ENCODE measurements around the gene GFRAL.

DNA sequence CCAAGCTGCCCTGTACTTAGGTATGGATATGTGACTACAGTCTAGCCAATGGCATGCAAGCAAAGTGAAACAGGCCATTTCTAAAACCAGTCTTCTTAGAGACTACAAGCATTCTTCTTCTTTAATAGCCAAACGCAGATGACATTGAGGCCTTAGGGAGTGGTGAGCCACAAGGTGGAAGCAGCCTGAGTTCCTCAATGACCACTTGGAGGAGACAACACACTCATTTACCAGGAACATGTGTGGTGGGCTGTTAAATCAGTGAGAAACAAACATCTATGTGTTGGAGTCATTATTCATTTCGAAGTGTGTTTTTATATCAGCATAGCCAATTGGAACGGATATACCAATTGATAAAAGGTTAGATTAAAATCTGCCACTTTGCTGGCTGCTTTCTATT lies 122.0 kb downstream of the GFRAL start:
- TF ChIP-seq, protein P1, sequence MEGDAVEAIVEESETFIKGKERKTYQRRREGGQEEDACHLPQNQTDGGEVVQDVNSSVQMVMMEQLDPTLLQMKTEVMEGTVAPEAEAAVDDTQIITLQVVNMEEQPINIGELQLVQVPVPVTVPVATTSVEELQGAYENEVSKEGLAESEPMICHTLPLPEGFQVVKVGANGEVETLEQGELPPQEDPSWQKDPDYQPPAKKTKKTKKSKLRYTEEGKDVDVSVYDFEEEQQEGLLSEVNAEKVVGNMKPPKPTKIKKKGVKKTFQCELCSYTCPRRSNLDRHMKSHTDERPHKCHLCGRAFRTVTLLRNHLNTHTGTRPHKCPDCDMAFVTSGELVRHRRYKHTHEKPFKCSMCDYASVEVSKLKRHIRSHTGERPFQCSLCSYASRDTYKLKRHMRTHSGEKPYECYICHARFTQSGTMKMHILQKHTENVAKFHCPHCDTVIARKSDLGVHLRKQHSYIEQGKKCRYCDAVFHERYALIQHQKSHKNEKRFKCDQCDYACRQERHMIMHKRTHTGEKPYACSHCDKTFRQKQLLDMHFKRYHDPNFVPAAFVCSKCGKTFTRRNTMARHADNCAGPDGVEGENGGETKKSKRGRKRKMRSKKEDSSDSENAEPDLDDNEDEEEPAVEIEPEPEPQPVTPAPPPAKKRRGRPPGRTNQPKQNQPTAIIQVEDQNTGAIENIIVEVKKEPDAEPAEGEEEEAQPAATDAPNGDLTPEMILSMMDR (IDR thresholded peaks at IDR 0.05 in 2 of 3, conservative IDR thresholded peaks at IDR 0.05 in 1 of 3; ENCODE audit: borderline replicate concordance in 1 of 3, insufficient read depth in 1 of 3, low read depth in 2 of 3, low read length in 2 of 3) = peak; percentile 19 to 37 (median 25); a peak in 1 of 6 replicates
- peak; percentile 42; the same call in 1 of the 2 replicates for TF ChIP-seq RAD21 (IDR thresholded peaks at IDR 0.05; ENCODE audit: low read depth)
- TF ChIP-seq POLR2A (IDR thresholded peaks at IDR 0.05; ENCODE audit: borderline replicate concordance, extremely low read depth, insufficient read depth, insufficient read length) = no peak
- no peak for TF ChIP-seq EZH2 (IDR thresholded peaks at IDR 0.05)
- TF ChIP-seq, protein P2, sequence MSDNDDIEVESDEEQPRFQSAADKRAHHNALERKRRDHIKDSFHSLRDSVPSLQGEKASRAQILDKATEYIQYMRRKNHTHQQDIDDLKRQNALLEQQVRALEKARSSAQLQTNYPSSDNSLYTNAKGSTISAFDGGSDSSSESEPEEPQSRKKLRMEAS (IDR thresholded peaks at IDR 0.05) = no peak
- no peak for TF ChIP-seq TCF7L2 (IDR thresholded peaks at IDR 0.05; ENCODE audit: borderline replicate concordance, extremely low read depth, insufficient read depth, insufficient read length)
- no peak for TF ChIP-seq ZNF274 (IDR thresholded peaks at IDR 0.05; ENCODE audit: low read depth, low read length)
- TF ChIP-seq, protein P3, sequence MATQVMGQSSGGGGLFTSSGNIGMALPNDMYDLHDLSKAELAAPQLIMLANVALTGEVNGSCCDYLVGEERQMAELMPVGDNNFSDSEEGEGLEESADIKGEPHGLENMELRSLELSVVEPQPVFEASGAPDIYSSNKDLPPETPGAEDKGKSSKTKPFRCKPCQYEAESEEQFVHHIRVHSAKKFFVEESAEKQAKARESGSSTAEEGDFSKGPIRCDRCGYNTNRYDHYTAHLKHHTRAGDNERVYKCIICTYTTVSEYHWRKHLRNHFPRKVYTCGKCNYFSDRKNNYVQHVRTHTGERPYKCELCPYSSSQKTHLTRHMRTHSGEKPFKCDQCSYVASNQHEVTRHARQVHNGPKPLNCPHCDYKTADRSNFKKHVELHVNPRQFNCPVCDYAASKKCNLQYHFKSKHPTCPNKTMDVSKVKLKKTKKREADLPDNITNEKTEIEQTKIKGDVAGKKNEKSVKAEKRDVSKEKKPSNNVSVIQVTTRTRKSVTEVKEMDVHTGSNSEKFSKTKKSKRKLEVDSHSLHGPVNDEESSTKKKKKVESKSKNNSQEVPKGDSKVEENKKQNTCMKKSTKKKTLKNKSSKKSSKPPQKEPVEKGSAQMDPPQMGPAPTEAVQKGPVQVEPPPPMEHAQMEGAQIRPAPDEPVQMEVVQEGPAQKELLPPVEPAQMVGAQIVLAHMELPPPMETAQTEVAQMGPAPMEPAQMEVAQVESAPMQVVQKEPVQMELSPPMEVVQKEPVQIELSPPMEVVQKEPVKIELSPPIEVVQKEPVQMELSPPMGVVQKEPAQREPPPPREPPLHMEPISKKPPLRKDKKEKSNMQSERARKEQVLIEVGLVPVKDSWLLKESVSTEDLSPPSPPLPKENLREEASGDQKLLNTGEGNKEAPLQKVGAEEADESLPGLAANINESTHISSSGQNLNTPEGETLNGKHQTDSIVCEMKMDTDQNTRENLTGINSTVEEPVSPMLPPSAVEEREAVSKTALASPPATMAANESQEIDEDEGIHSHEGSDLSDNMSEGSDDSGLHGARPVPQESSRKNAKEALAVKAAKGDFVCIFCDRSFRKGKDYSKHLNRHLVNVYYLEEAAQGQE (IDR thresholded peaks at IDR 0.05; ENCODE audit: low read depth) = no peak
- no peak for TF ChIP-seq POLR2AphosphoS5 (IDR thresholded peaks at IDR 0.05; ENCODE audit: low read depth, low read length)
- no peak for TF ChIP-seq EZH2phosphoT487 (IDR thresholded peaks at IDR 0.05; ENCODE audit: borderline replicate concordance)
- TF ChIP-seq YY1 (IDR thresholded peaks at IDR 0.05; ENCODE audit: extremely low read depth, insufficient replicate concordance, low read depth, low read length) = no peak
- TF ChIP-seq, protein P4, sequence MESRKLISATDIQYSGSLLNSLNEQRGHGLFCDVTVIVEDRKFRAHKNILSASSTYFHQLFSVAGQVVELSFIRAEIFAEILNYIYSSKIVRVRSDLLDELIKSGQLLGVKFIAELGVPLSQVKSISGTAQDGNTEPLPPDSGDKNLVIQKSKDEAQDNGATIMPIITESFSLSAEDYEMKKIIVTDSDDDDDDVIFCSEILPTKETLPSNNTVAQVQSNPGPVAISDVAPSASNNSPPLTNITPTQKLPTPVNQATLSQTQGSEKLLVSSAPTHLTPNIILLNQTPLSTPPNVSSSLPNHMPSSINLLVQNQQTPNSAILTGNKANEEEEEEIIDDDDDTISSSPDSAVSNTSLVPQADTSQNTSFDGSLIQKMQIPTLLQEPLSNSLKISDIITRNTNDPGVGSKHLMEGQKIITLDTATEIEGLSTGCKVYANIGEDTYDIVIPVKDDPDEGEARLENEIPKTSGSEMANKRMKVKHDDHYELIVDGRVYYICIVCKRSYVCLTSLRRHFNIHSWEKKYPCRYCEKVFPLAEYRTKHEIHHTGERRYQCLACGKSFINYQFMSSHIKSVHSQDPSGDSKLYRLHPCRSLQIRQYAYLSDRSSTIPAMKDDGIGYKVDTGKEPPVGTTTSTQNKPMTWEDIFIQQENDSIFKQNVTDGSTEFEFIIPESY (IDR thresholded peaks at IDR 0.05; ENCODE audit: extremely low read depth, insufficient replicate concordance, low read length) = no peak
- no peak for TF ChIP-seq ELF1 (IDR thresholded peaks at IDR 0.05; ENCODE audit: borderline replicate concordance, low read depth)
- TF ChIP-seq CBX3 (IDR thresholded peaks at IDR 0.05; ENCODE audit: low read depth) = no peak

Data from HCT116 (cell line).